ENCODE measurements around the gene OASL.
"Not testable (repeated sequence)": the region's sequence is repeated elsewhere in the genome, so short reads cannot be mapped to it uniquely, and the experiment has no call there.

OASL gene

DNA sequence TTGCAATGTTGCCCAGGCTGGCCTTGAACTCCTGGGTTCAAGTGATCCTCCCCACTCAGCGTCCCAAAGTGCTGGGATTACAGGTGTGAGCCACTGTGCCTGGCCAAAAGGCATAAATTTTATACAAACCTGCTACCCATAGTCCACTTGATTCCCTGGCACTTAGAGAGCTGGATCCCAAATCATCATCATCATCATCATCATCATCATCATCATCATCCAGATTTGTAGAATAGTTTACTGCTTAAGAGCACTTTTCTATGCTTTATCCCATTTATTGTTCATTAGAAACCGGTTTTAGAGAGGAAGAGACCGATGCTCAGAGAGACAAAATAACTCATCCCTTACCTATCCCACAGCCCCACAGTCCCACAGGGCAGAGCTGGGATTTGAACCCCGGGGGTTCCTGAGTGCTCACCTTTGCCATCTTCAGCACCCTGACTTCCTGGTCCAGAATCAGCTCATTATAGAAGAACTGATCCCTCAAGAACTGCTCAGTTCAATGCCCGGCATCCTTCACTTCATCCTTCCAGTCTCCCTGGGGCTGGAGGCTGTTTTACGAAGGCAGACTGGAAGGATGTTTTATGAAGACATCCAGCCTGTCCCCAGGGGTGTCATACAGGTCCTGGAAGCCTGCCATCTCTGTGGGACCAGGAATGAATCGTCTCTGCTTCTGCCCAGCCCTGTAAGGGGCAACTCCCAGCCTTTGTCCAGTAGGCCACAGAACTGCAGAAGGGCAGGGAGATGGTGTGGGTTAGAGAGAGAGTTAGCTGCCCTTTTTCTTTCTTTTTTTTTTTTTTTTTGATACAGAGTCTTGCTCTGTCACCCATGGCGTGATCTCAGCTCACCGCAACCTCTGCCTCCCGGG is 20.2 kb upstream of the OASL start:
- no peak for DNase-seq

- no peak for DNase-seq
Measured at GRCh38 chr12:121057794-121058193, 18.7 kb upstream of the OASL start.

DNA sequence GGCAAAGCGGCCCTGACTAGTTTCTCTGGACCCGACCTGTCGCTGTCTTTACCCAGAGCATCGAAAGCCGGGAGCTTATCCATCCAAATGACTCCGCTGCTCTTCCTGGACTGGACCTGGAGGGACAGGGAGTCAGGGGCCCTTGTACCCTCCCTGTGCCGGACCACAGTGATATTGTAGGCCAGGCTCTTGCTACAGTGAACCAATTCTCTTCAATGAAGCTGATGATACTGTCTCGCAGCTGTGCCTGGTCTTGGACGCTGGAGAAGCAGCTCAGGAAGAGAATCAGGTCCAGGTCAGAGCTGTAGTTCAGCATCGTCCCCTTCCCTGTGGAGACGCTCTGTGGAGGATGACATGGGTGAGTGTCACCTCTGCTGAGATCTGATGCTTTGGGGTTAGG is 14.7 kb upstream of the OASL start:
- DNase-seq, result no peak

GRCh38 chr12:121050725-121051124 is 11.7 kb upstream of the OASL start:
- DNase-seq, result no peak

- no peak for DNase-seq
Measured at GRCh38 chr12:121048442-121048841, 9.4 kb upstream of the OASL start.

DNA sequence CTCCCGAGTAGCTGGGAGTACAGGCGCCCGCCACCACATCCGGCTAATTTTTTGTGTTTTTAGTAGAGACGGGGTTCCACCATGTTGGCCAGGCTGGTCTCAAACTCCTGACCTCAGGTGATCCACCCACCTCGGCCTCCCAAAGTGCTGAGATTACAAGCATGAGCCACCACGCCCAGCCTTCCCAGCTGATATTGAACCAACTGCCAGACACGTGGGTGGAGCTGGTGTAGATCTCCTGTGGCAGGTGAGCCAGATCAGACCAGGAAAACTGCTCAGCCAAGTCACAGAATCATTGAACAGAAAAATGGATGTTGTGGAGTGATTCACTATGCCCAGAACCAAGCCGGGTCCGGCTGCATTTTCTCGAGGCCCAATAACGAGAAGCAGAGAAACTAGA is 8.4 kb upstream of the OASL start:
- not testable (repeated sequence) for DNase-seq

- DNase-seq, result no peak
Measured at GRCh38 chr12:121043067-121043466, 4.0 kb upstream of the OASL start.

GRCh38 chr12:121036810-121037326 is 2.2 kb downstream of the OASL start:
- DNase-seq, result peak in 1 of 4 experiments; percentile 10

DNA sequence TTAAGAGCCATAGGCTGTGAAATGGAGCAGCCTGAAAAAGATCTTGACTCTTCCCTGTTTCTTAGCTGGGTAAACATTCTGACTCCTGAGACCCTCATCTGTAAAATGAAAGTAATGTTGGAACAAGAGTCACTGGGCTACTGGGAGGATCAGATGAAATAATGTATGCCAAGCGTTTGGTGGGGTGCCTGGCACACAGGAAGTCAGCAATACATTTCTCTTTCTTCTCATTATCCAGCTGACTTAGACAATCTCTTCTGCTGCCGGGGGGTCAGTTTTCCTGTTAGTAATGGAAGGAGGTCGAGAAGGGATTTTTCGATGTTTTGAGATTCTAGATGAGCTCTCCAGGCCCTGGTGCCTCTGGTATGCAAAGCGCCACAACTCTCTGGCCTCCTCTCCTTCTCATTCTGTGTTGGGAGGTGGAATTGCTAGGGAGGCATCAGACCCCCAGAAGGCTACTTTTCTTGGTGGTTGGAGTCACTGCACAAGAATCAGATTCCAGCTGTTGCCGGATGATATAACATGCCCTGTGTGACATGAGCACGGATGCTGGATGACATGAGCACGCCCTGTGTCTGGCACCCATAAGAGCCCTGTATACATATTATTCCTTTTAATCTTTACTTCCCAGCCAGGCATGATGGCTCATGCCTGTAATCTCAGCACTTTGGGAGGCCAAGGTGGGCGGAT is 4.3 kb downstream of the OASL start:
- no peak for DNase-seq

DNA sequence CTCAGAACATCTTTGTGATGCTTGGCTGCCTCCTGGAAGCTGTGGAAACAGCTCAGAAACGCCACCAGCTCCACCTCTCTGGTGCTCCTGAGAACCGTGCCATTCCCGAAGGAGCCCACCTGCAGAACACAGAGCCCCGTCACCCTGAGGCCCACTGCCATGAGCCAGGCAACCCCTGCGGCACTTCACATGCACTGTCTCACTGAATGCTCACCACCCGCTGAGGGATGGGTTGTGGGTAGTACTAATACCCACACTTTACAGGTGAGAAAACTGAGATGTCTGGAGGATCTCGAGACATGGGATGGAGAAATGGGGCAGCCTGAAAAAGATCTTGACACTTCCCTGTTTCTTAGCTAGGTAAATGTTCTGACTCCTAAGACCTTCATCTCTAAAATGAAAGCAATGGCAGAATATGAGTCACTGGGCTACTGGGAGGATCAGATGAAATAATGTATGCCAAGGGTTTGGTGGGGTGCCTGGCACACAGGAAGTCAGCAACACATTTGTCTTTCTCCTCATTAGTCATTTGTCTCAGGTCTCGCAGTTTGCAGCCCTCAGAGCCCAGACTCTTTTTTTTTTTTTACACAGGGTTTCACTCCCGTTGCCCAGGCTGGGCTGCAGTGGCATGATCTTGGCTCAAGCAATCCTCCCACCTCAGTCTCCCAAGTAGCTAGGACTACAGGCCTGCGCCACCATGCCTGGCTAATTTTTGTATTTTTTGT is 5.3 kb downstream of the OASL start:
- DNase-seq, result peak in 3 of 4 experiments; percentile 8 to 28 (median 21)

GRCh38 chr12:121030576-121031212 is 8.4 kb downstream of the OASL start:
- no peak for DNase-seq

- no peak for DNase-seq
Measured at GRCh38 chr12:121026274-121027045, 12.6 kb downstream of the OASL start.

DNA sequence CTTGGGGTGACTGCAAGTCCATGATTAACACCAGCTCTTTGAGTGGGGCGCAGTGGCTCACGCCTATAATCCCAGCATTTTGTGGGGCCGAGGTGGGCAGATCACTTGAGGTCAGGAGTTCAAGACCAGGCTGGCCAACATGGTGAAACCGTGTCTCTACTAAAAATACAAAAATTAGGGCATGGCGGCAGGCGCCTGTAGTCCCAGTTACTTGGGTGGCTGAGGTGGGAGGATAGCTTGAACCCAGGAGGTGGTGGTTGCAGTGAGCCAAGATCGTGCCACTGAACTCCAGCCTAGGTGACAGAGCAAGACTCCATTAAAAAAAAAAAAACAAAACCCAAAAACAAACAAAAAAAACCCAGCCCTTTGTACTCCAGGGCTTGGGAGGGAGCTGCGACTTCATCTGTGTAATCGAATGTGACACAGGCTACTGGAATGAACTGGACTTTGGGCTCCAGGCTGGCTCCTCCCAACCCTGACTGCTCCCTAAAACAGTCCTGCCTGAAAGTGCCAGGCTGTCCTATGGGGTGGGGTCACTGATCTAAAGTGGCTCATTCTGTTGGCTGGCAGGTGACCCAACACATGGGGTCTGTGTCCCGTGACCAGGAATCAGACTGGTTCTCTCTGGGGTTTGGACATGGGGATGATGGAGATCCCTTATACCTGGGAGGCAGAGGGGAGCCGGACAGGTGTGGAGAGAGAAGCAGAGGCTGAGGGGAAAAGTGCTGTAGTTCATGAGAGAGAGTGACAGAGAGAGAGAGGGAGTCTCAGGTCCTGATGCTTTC is 13.4 kb downstream of the OASL start:
- no peak for DNase-seq

DNA sequence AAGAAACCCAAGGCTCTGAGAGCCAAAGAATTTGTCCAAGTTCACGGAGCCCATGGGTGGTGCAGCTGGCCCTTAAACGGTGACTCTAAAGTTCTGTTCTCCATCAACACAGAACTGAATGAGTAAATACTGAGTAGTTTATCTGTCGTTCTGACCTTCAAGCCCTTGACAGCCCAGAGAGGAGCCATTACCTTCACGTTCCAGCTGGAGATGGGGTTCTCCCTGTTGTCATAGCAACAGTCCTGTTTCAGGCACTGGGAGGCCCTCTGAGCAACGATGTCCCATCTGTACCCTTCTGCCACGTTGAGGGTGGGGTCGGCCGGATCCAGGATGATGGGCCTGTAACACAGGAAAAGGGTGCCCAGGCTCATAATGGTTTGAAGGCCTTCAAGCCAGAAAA is 15.2 kb downstream of the OASL start:
- DNase-seq, result no peak

- DNase-seq, result no peak
Measured at GRCh38 chr12:121022713-121023112, 16.3 kb downstream of the OASL start.

DNA sequence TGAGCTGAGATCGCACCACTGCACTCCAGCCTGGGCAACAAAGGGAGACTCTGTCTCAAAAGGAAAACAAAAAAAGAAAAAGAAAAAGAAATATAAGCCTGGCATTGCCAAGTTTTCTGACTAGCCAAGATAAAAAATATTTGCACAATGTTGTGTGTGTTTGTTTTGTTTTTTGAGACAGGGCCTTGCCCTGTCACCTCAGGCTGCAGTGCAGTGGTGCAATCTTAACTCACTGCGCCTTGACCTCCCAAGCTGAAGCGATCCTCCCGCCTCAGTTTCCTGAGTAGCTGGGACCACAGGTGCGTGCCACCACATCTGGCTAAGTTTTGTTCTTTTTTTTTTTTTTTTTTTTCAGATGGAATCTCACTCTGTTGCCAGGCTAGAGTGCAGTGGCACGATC is 17.3 kb downstream of the OASL start:
- no peak for DNase-seq

- DNase-seq, result no peak
Measured at GRCh38 chr12:121018860-121019617, 20.0 kb downstream of the OASL start.

DNA sequence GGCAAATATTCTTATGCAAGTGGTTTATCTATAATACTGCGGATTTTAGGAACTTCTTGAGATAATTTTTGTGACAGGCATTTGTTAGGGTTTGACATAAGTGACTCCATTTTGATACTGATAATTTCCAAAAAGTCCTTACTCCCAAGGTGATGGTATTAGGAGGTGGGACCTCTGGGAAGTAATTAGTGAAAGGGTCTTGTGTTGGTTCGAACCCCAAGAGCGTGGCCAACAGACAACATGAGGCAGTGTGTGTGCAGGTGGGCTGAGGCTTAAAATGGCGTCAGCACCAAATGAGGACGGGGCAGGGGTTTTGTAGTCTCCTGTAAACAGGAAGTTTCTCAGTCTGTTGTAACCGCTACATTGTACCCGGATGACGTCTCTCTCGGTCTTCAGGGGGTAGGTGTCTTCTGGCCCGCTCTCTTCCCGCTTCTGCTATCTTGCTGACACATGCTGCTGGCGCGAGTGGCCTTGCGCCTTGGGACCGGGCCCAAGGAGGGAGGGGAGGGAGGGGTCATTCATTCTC is 21.0 kb downstream of the OASL start:
- DNase-seq, result no peak

- DNase-seq, result peak; percentile 73 to 90 (median 78)
Measured at GRCh38 chr12:121015825-121016766, 22.9 kb downstream of the OASL start, which contains the start of gene C12orf43. Gene C12orf43, minus strand, starts transcription at chr12:121016487. Its CDS starts 13 bp downstream, at chr12:121016474.

Data from activated CD4-positive, CD25-positive, alpha-beta regulatory T cell (primary cell).